Liver (tissue), 9 donors: Measurements from ENCODE around the gene TYW1. TPM values are rescaled to one million over a fixed set of nuclear protein-coding genes. Genes with fewer than 3 reads are reported as not detected.

Experiments used
- DNase-seq: peaks from one replicate; pipeline ENCODE4 v3.0.0-alpha.2; 2017; ENCODE audit warnings: low spot score
- H3K27ac ChIP-seq, 2 donors: one replicate each; pipeline ENCODE4 v1.7.0; 2013; ENCODE audit warnings: inconsistent platforms in 2 of 2, low read length in 2 of 2, control low read depth in 1 of 2, low read depth in 1 of 2, mild to moderate bottlenecking in 1 of 2
- H3K27me3 ChIP-seq, 4 donors: one replicate each; pipeline versions ENCODE4 v1.6.1 to v1.7.0; 2013; ENCODE audit warnings: low read length in 3 of 4, inconsistent platforms in 1 of 4, mild to moderate bottlenecking in 1 of 4, moderate library complexity in 1 of 4; ENCODE audit not compliant: control insufficient read depth in 4 of 4, insufficient read depth in 4 of 4
- H3K36me3 ChIP-seq, 4 donors: one replicate each; pipeline versions ENCODE4 v1.6.1 to v1.7.0; 2013; ENCODE audit warnings: low read length in 3 of 4, mild to moderate bottlenecking in 3 of 4, low read depth in 1 of 4, moderate library complexity in 1 of 4; ENCODE audit not compliant: control insufficient read depth in 4 of 4, insufficient read depth in 3 of 4
- H3K4me1 ChIP-seq, 4 donors: one replicate each; pipeline versions ENCODE4 v1.6.1 to v1.7.0; 2013; ENCODE audit warnings: low read length in 3 of 4, mild to moderate bottlenecking in 3 of 4, moderate library complexity in 1 of 4; ENCODE audit not compliant: control insufficient read depth in 4 of 4, insufficient read depth in 4 of 4
- H3K4me3 ChIP-seq, 3 donors: one replicate each; pipeline versions ENCODE4 v1.6.1 to v1.7.0; 2013; ENCODE audit warnings: low read length in 3 of 3, control low read depth in 1 of 3, low read depth in 1 of 3, mild to moderate bottlenecking in 1 of 3
- H3K9ac ChIP-seq, 2 donors: one replicate each; pipeline ENCODE4 v1.7.0; 2013; ENCODE audit warnings: low read length in 2 of 2, mild to moderate bottlenecking in 2 of 2, moderate library complexity in 2 of 2, control low read depth in 1 of 2, low read depth in 1 of 2
- H3K9me3 ChIP-seq, 4 donors: one replicate each; pipeline versions ENCODE4 v1.6.1 to v1.7.0; 2013; ENCODE audit warnings: low read length in 3 of 4; ENCODE audit not compliant: control insufficient read depth in 4 of 4
- ATF3 ChIP-seq: IDR thresholded peaks from 2 replicates; pipeline ENCODE4 v1.6.1; 2016; ENCODE audit warnings: antibody characterized with exemption
- CTCF ChIP-seq: fragments of 150-350 bp; IDR thresholded peaks from 2 replicates; pipeline ENCODE4 v1.5.1; 2017; ENCODE audit warnings: improper control_type of control experiment, low read depth, low read length; ENCODE audit not compliant: missing input control
- EGR1 ChIP-seq, 2 donors: IDR thresholded peaks; 2 replicates each; pipeline ENCODE4 v1.6.1; 2016 to 2018; ENCODE audit warnings: antibody characterized with exemption in 2 of 2, low read depth in 2 of 2
- FOXA1 ChIP-seq: IDR thresholded peaks from 2 replicates; pipeline ENCODE4 v1.6.1; 2016; ENCODE audit warnings: antibody characterized with exemption
- FOXA2 ChIP-seq: IDR thresholded peaks from 2 replicates; pipeline ENCODE4 v1.6.1; 2016; ENCODE audit warnings: antibody characterized with exemption
- GABPA ChIP-seq, 2 donors: IDR thresholded peaks in 1 of 2; conservative IDR thresholded peaks in 1 of 2; 2 replicates each; pipeline ENCODE4 v1.6.1; 2016; ENCODE audit warnings: antibody characterized with exemption in 2 of 2, mild to moderate bottlenecking in 1 of 2, moderate library complexity in 1 of 2
- HNF4A ChIP-seq, 2 donors: conservative IDR thresholded peaks; 2 replicates each; pipeline ENCODE4 v1.6.1; 2016; ENCODE audit warnings: antibody characterized with exemption in 2 of 2, mild to moderate bottlenecking in 2 of 2
- HNF4G ChIP-seq: IDR thresholded peaks from 2 replicates; pipeline ENCODE4 v1.6.1; 2016; ENCODE audit warnings: antibody characterized with exemption
- JUND ChIP-seq, 2 donors: IDR thresholded peaks; 2 replicates each; pipeline ENCODE4 v1.6.1; 2016; ENCODE audit warnings: antibody characterized with exemption in 2 of 2
- MAX ChIP-seq: IDR thresholded peaks from 2 replicates; pipeline ENCODE4 v1.6.1; 2016; ENCODE audit warnings: antibody characterized with exemption
- NR2F2 ChIP-seq: IDR thresholded peaks from 2 replicates; pipeline ENCODE4 v1.6.1; 2016; ENCODE audit warnings: antibody characterized with exemption
- RAD21 ChIP-seq, 2 donors: IDR thresholded peaks; 2 replicates each; pipeline ENCODE4 v1.6.1; 2016; ENCODE audit warnings: antibody characterized with exemption in 2 of 2, mild to moderate bottlenecking in 2 of 2
- REST ChIP-seq: IDR thresholded peaks from 2 replicates; pipeline ENCODE4 v1.6.1; 2016; ENCODE audit warnings: antibody characterized with exemption, mild to moderate bottlenecking
- RXRA ChIP-seq, 2 donors: IDR thresholded peaks; 2 replicates each; pipeline ENCODE4 v1.6.1; 2017 to 2018; ENCODE audit warnings: antibody characterized with exemption in 2 of 2, mild to moderate bottlenecking in 1 of 2
- SP1 ChIP-seq: IDR thresholded peaks from 2 replicates; pipeline ENCODE4 v1.6.1; 2018; ENCODE audit warnings: antibody characterized with exemption, mild to moderate bottlenecking
- TAF1 ChIP-seq: conservative IDR thresholded peaks from 2 replicates; pipeline ENCODE4 v1.6.1; 2016; ENCODE audit warnings: antibody characterized with exemption, mild to moderate bottlenecking
- YY1 ChIP-seq: IDR thresholded peaks from 2 replicates; pipeline ENCODE4 v1.6.1; 2016; ENCODE audit warnings: antibody characterized with exemption, mild to moderate bottlenecking
- ZBTB33 ChIP-seq: IDR thresholded peaks from 2 replicates; pipeline ENCODE4 v1.6.1; 2016; ENCODE audit warnings: antibody characterized with exemption
- WGBS: extraction: QIAGEN DNeasy Blood & Tissue Kit; methylation state at CpG from one replicate; pipeline ENCODE4 v1.1.7; 2013; 5-methylcytosine and 5-hydroxymethylcytosine counted together
- polyA plus RNA-seq, 2 donors: library from polyadenylated mRNA; stranded (reverse) in 1 of 2; unstranded in 1 of 2; fragments of 200-250 nt in 1 of 2; fragments of >200 nt in 1 of 2; fragmentation: Nextera tagmentation in 1 of 2; extraction: Ambion mirVana in 1 of 2; gene quantifications; one replicate each; pipeline versions ENCODE4 v1.2.1 to v1.2.3, GENCODE V29; 2013 to 2015
- total RNA-seq, 2 donors: library from RNA; depleted of rRNA; stranded (reverse); fragments of >200 nt; gene quantifications; one replicate each; pipeline ENCODE4 v1.2.3, GENCODE V29; 2014
- donor health status: healthy.
- donor health status: healthy.
- donor health status: healthy.
- donor health status: healthy.
- donor health status: healthy.

The TYW1 gene
- total and polyA plus RNA-seq, 4 donors: 6.7 to 16.6 (median 9.9) TPM

GRCh38 chr7:66952343-66953043, 44.1 kb upstream of the TYW1 start:
- Histone ChIP-seq H3K36me3 (peaks cover 35 to 87% (median 62%) of the 10 kb centered on the region in 4 donors), H3K4me3 (no peak overlapping the region), H3K27me3 (no peaks in the 10 kb centered on the region), H3K4me1 (no peaks in the 10 kb centered on the region), H3K9me3 (no peaks in the 10 kb centered on the region), H3K27ac (no peak overlapping the region), H3K9ac (no peak overlapping the region)
- TF ChIP-seq SP1: no peak
- no peak for TF ChIP-seq HNF4A (conservative IDR thresholded peaks at IDR 0.05)
- no peak for TF ChIP-seq JUND (IDR thresholded peaks at IDR 0.05)
- TF ChIP-seq RAD21 (IDR thresholded peaks at IDR 0.05): no peak
- no peak for TF ChIP-seq ATF3
- no peak for TF ChIP-seq TAF1
- no peak for TF ChIP-seq RXRA (IDR thresholded peaks at IDR 0.05)
- TF ChIP-seq YY1: no peak
- no peak for TF ChIP-seq GABPA (IDR thresholded peaks at IDR 0.05 in 1 of 2, conservative IDR thresholded peaks at IDR 0.05 in 1 of 2)
- TF ChIP-seq NR2F2: no peak
- TF ChIP-seq REST: no peak
- no peak for TF ChIP-seq FOXA1
- no peak for TF ChIP-seq FOXA2
- no peak for TF ChIP-seq MAX
- no peak for TF ChIP-seq CTCF
- TF ChIP-seq HNF4G: no peak
- TF ChIP-seq ZBTB33: no peak
- no peak for TF ChIP-seq EGR1 (IDR thresholded peaks at IDR 0.05; ENCODE audit: low read depth in 2 of 2)
- DNase-seq: no peak
- 84% methylated on average over 11 of the region's 11 CpGs for WGBS
